ENCODE results near the gene HSPA1L. TPM values are rescaled to one million over a fixed set of nuclear protein-coding genes. Genes with fewer than 3 reads are reported as not detected.
A peak's percentile ranks its signal among the peaks of the same experiment; 100 is the strongest.

The HSPA1L gene
- total and polyA plus RNA-seq, 10 of the 15 experiments (the other 5 are each of a cell fraction or from before 2014, with no cell fraction given), result 0.69 to 2.5 (median 1.5) TPM

- TF ChIP-seq CBX5 (IDR thresholded peaks at IDR 0.05; ENCODE audit: low read depth), result no peak
- TF ChIP-seq CREB1 (IDR thresholded peaks at IDR 0.05; ENCODE audit: low read depth), result no peak
- TF ChIP-seq MTA2 (IDR thresholded peaks at IDR 0.05; ENCODE audit: low read depth), result peak; percentile 35
- TF ChIP-seq PRDM15 (CRISPR knock-in tag; IDR thresholded peaks at IDR 0.05), result no peak
- TF ChIP-seq, protein P1, sequence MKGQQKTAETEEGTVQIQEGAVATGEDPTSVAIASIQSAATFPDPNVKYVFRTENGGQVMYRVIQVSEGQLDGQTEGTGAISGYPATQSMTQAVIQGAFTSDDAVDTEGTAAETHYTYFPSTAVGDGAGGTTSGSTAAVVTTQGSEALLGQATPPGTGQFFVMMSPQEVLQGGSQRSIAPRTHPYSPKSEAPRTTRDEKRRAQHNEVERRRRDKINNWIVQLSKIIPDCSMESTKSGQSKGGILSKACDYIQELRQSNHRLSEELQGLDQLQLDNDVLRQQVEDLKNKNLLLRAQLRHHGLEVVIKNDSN (IDR thresholded peaks at IDR 0.05; ENCODE audit: borderline replicate concordance, extremely low read length, insufficient read depth, low read depth, low read length), result no peak
- TF ChIP-seq POLR2AphosphoS5 (IDR thresholded peaks at IDR 0.05; ENCODE audit: low read length), result peak; percentile 62
- TF ChIP-seq, protein P2, sequence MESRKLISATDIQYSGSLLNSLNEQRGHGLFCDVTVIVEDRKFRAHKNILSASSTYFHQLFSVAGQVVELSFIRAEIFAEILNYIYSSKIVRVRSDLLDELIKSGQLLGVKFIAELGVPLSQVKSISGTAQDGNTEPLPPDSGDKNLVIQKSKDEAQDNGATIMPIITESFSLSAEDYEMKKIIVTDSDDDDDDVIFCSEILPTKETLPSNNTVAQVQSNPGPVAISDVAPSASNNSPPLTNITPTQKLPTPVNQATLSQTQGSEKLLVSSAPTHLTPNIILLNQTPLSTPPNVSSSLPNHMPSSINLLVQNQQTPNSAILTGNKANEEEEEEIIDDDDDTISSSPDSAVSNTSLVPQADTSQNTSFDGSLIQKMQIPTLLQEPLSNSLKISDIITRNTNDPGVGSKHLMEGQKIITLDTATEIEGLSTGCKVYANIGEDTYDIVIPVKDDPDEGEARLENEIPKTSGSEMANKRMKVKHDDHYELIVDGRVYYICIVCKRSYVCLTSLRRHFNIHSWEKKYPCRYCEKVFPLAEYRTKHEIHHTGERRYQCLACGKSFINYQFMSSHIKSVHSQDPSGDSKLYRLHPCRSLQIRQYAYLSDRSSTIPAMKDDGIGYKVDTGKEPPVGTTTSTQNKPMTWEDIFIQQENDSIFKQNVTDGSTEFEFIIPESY (IDR thresholded peaks at IDR 0.05), result no peak
- TF ChIP-seq MTA3 (IDR thresholded peaks at IDR 0.05; ENCODE audit: borderline replicate concordance, low read length), result no peak
- TF ChIP-seq NR2F1 (conservative IDR thresholded peaks at IDR 0.05), result no peak
- TF ChIP-seq TARDBP (IDR thresholded peaks at IDR 0.05; ENCODE audit: borderline replicate concordance), result no peak
- TF ChIP-seq ETV6 (conservative IDR thresholded peaks at IDR 0.05 in 1 of 2, IDR thresholded peaks at IDR 0.05 in 1 of 2; ENCODE audit: borderline replicate concordance in 1 of 2, low read depth in 1 of 2), result no peak
- no peak for TF ChIP-seq ZZZ3 (IDR thresholded peaks at IDR 0.05; ENCODE audit: control insufficient read depth, insufficient read length, low read depth)
- TF ChIP-seq, protein P3, sequence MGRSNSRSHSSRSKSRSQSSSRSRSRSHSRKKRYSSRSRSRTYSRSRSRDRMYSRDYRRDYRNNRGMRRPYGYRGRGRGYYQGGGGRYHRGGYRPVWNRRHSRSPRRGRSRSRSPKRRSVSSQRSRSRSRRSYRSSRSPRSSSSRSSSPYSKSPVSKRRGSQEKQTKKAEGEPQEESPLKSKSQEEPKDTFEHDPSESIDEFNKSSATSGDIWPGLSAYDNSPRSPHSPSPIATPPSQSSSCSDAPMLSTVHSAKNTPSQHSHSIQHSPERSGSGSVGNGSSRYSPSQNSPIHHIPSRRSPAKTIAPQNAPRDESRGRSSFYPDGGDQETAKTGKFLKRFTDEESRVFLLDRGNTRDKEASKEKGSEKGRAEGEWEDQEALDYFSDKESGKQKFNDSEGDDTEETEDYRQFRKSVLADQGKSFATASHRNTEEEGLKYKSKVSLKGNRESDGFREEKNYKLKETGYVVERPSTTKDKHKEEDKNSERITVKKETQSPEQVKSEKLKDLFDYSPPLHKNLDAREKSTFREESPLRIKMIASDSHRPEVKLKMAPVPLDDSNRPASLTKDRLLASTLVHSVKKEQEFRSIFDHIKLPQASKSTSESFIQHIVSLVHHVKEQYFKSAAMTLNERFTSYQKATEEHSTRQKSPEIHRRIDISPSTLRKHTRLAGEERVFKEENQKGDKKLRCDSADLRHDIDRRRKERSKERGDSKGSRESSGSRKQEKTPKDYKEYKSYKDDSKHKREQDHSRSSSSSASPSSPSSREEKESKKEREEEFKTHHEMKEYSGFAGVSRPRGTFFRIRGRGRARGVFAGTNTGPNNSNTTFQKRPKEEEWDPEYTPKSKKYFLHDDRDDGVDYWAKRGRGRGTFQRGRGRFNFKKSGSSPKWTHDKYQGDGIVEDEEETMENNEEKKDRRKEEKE (IDR thresholded peaks at IDR 0.05), result no peak
- no peak for TF ChIP-seq KDM1A (IDR thresholded peaks at IDR 0.05; ENCODE audit: borderline replicate concordance)
- no peak for TF ChIP-seq ESRRA (IDR thresholded peaks at IDR 0.05; ENCODE audit: low read length)
- TF ChIP-seq ASH2L (IDR thresholded peaks at IDR 0.05; ENCODE audit: borderline replicate concordance, low read depth), result no peak
- no peak for TF ChIP-seq RFX5 (IDR thresholded peaks at IDR 0.05; ENCODE audit: low read depth, low read length)
- TF ChIP-seq SMARCA5 (IDR thresholded peaks at IDR 0.05), result no peak
- TF ChIP-seq, protein P4, sequence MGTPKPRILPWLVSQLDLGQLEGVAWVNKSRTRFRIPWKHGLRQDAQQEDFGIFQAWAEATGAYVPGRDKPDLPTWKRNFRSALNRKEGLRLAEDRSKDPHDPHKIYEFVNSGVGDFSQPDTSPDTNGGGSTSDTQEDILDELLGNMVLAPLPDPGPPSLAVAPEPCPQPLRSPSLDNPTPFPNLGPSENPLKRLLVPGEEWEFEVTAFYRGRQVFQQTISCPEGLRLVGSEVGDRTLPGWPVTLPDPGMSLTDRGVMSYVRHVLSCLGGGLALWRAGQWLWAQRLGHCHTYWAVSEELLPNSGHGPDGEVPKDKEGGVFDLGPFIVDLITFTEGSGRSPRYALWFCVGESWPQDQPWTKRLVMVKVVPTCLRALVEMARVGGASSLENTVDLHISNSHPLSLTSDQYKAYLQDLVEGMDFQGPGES (IDR thresholded peaks at IDR 0.05), result peak; percentile 34; the same call in 1 of the 2 replicates
- no peak for TF ChIP-seq EED (IDR thresholded peaks at IDR 0.05; ENCODE audit: low read depth)
- no peak for TF ChIP-seq FOXM1 (IDR thresholded peaks at IDR 0.05; ENCODE audit: low read depth, low read length)
- TF ChIP-seq HCFC1 (IDR thresholded peaks at IDR 0.05; ENCODE audit: low read length), result no peak; the same call in 1 of the 2 replicates
These were observed 11.8 kb upstream of the HSPA1L start (continued) for GRCh38 chr6:31826793-31827285.

Measured in GM12878 (cell line).